NCI-H2171 (cell line): ENCODE results near the gene MYRIP.

Source experiments
- DNase-seq: peaks from one replicate; lab custom pipeline; 2025; lab: John Stamatoyannopoulos, UW

The MYRIP gene

DNA sequence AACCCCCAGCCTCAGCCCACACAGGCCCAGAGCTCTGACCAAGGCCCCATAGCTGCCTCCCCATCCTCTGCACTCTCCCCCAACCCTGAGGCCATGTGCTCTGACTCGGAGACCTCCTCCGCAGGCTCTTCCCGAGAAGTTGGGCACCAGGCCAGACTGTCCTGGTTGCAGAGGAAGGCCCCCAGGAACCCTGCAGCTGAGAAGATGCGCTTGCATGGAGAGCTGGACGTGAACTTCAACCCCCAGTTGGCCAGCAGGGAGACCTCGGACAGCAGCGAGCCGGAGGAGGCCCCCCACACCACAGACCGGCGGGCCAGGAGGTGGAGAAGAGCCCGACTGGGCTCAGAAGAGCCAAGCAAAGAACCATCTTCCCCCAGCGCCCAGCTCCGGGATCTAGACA is 380.6 kb downstream of the MYRIP start:
- DNase-seq: no peak

DNA sequence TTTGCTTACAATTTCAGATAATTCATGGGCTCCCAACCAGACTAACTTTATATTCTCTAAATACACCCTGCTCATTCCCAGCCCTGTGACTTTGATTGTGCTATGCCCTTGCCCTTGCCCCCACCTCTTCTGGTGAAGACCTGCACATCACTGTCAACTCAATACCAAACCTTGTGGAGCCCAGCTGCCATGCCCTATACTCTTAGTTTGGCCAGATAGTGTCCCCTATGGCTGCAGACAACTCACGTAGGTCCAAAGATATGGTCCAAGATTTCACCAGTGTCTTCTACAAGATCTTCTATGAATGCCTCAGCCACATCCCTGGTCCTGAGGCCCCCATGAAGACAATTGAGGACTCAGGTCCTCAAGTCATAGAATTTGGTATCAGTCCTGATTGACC is 381.8 kb downstream of the MYRIP start:
- DNase-seq: no peak

DNA sequence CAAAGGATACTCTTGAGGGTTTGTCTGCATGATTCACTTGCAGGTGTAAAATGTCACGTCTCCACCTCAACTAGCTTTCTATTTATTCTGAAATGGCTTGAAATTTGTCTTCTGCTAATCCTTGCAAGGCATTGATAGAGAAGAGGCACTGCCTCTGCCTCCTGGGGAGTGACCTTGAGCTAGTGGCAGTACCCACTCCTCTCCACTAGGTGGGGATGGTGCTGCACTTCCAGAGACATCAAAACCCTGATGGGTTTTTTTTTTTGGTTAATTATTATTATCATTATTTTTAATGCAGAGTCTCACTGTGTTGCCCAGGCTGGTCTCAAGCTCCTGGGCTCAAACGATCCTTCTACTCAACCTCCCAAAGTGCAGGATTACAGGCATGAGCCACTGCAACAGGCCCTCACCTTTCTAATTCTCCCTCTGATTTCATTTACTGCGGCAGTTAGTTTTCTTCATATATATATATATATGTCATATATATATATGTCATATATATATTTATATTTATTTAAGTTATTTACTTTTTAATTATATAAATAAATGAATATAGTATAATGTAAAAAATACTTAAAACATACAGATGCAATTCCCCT is 382.5 kb downstream of the MYRIP start:
- DNase-seq: no peak

DNA sequence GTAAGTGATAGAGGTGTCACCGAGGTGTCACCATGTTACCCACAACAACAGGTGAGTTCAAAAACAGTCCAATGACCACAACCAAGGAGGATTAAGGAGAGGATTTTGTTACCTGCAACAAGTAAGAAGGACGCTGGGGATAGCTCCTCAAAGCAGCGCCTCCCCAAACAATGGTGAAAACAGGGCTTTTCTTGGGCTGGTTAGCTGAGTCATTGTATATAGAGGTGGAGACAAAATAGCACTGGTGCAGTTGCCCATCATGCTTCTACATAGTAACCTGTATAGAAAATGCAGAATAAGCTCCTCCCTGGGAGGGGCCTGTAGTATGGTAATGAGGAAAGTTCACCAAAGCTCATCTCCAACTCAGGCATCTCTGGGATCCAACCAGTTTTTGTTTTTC is 383.2 kb downstream of the MYRIP start:
- no peak for DNase-seq

DNA sequence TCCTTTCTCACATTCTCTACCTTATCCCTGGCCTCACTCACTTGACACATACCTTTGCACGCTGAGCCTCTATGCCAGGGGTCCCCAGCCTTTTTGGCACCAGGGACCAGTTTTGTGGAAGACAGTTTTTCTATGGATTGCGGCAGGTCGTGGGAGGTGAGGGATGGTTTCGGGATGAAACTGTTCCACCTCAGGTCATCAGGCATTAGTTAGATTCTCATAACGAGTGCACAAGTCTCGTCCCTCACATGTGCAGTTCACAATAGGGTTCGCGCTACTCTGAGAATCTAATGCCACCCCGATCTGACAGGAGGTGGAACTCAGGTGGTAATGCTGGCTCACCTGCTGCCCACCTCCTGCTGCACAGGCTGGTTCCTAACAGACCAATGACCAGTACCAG is 387.6 kb downstream of the MYRIP start:
- DNase-seq: no peak

DNA sequence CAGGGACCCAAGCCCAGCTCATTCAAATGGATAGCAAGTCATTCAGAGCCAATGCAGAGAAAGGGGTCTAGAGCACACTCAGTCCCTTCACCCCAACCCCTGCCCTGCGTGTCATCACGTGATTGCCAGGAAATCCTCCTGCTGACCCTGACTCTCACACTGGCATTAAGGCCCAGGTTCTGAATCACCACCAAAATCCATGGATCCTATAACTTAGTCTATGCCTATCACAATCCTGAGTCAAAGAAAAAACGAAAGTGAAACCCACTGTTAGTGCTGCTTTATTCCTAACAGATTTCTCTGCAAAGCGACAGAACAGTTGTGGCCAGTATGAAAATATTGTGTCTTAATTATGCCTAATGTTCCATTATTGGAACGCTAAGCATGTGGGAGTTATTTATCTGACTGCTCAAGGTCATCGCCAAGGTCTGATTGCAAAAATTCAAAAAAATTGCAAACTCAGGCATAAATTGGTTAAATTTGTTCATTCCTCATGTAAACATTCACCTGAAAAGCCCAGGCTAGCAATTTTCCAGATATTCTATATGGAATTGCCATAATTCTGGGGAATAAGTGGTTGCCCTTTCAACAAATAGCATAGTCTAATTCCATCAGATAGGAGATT is 391.4 kb downstream of the MYRIP start:
- DNase-seq: no peak

DNA sequence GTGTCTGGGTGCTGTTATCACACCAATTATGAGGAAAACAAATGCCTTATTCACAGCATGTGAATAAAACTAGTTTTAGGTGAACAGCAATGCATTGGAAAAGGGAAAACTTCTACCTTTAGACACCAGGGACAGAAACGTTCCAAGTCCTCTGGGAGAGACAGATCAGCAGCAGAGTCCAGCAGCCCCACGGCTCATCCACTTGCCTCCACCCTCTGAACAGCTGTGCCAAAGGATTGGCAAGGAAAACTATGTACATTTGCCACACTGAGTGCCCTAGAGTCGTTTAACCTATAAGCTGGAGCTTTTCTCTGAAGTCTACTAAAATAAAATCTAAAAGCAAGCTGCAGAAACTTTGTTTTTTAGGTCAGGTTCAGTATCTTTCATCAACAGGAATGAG is 392.4 kb downstream of the MYRIP start:
- DNase-seq: no peak

DNA sequence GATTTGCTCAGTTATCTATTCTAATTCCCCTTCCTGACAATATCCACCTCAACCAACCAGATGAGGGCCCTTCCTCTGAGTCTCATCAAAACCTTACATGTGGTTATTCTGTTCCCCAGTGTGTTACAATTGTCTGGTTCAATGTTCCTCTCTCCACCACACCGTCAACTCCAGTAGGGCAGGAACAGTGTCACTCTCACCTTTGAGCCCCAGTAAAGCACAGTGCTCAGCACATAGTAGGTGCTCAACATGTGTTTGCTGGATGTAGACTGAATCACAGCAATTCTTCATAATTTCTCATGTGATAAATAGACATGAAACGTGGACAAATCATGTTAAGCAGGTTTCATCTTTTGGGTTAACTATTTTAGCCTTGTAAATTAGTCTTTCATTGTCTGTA is 397.1 kb downstream of the MYRIP start:
- no peak for DNase-seq

DNA sequence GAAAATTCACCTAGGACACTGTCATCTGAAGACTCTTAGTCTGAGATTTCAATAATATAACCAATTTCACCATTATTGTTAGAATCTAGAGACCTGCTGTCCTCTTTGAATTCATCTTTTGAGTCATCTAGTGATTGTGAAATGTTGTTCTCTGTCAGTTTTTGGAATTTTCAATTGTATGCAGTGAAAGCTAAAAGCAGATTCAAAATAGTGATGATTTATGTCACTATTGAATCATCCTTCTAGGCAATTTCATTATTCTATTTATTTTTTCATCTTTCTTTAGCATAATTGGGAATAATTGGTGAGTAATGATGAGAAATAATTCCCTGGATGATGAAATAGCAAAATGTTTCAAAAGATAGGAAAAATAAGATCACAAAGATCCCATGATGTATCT is 398.4 kb downstream of the MYRIP start:
- DNase-seq: no peak

DNA sequence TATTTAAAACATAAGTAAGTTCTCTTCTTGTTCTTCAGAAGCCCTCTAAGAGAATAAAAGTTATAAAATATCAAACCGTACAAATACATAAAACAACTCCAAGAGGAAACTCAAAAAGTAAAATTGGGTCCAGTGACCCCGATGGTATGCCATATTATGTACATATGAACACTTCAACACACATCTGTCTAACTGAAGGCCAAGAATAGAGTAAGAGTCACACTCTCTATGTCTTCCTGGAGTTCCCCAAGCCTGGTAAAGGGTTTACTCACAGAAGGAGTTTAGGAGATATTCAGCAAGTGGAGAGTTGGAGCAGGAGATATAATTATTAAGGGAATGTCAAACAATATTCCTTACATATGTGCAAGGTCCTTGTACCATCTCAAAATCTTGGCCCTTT is 398.8 kb downstream of the MYRIP start:
- no peak for DNase-seq

DNA sequence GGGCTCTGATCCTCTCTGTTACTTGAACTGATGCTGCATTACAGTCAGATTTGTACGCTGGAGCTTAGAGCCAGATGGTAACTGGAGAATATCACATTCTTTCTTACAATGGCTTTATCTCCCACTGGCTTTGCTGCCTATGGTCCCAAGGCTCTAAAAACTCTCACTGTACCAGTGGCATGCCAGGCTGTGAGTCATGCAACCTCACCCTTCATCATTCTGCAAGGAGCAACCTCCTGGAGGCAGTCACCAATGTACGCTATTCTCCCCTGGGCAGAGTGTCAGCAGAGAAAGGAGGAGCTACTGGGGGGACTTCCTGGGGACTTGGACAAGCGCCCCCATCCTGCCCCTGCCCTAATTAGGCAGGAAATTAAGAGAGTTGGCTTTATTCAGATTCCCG is 402.2 kb downstream of the MYRIP start:
- DNase-seq: no peak

DNA sequence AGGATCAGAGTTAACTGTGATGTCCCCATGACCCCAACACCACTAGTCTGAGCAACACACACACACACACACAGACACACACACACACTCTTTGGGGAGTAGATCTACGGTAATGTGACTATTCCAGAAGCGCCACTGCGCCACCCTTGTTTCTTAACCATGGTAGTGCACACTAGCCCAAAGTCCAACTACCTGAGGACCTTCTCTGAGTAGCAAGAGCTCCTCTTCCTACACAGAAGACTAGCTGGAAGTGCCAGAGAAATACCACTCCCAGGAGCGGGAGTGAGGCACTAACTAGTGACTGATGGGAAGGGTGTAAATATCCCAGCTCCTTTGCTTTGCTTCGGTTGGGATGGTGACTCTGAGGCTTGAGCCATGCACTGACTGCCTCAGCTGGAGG is 404.1 kb downstream of the MYRIP start:
- no peak for DNase-seq

DNA sequence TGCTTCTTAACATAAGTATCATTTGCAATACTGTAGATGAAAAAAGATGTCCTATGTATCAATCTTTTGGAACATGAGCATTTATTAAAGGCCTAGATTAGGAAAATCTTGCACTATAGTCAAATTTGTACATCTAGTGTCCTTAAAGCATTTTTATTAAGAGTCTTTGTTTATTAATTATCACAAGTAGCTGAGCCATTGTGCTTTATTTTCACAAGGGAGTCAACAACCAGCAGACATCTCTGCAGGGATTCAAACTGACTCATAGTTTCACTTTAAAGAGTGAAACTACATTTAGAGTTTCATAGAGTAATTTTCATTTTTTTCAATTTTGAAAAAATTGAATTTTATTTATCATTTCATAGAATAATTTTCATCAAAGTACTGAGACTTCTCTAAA is 405.6 kb downstream of the MYRIP start:
- no peak for DNase-seq

DNA sequence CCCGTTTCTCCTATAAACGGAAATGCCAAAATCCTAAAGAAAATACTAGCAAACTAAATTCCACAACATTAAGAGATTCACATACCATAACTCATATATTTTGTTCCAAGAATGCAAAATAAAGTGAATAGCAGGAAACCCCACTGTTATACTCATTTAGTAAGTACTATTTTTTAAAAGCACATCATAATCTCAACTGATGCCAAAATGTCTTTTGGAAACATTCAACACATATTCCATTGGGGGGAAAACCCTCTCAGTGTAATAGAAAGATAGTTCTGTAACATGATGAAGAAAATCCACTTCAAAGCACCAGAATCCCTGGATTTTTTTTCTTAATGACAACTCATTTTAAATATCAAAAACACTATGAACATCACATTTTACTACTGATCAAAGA is 407.1 kb downstream of the MYRIP start:
- no peak for DNase-seq

DNA sequence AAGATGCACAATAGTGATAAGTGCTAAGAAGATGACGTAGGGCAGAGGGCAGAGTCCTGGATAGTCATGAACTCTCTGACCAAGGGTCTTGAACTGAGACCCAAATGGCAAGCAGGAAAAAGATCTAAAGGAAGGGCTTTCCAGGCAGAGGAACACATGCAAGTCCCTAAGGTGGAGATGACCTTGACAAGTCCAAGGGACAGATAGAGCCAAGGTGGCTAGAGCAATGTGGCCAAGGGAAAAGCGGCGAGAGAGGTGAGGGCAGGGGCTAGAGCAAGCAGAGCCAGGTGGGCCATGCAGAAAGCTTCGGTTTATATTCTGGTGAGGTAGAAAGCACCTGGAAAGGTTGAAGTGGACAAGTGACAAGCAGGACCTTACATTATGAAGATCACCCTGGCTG is 414.4 kb downstream of the MYRIP start:
- DNase-seq: no peak

DNA sequence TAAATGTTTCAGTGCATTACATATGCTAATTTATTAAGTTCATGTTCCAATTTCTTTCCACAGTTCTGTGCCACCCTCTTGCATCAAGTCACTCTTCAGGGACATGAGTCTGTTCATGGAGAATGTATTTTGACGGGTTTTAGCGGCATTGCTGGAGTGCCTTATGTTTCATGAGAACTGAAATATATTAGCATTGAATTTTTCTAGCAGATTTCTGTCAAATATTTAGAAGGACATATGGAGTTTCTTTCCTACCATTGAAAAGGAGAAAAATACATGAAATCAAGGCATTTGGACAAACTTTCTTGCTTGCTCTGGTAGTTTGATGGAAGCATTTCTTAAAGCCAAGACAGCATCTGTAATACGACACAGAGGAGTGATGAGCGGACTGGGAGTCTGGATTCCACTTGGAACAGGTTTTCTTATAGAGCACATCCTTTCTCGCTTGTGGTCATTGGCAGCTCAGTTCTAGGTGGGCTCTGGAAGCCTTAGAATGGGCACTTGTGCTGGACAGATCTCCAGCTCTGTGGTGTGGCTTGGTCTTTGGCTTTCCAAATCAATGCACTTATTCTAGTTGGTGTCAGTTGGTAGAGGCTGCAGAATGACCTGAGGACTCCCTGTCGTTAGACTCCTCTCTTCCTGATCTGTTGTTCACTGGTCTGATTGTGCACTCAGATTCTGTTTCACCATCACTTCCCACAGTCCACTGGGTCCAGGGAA is 415.5 kb downstream of the MYRIP start:
- no peak for DNase-seq

DNA sequence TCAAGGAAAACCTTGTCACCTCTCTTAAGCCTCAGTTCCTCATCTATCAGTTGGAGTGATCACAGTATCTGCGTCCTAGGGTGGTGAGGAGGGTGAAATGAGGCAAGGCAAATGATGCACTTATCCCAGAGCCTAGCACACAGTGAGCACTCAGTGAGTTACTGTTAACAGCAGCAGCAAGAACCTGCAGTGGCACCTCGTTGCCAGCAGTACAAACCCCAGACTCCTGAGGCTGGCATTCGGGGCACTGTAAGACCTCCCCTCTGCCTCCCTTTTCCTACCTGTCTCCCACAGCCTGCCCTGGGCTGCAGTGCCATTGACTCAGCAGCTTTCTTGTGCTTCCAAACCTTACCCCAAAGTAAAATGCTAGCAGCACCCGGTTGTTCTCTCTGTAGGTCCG is 417.2 kb downstream of the MYRIP start:
- no peak for DNase-seq

DNA sequence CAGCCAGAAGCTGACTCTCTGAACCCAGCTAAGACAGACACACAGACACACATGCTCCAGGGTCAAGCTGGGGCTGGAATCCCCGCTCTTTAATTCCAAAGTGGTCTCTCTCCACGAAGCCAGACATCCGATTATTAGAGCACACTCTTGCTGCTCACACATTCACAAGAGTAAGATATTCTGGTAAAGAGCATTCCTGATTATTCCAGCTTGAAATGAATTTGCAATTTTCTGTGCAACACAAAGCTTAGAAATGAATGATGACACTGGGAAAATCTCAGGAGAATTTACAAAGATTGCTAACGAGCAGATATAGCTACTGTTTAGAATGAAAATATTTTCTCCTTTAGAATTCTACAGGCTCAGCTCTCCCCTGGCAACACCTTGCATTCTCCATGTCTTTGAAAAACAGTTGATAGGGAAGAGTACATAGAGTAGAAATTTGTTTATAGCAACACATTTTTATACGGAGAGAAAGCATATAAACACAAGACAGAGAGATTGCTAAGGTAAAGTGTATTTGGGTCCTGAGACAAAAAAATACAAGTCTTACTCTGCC is 419.5 kb downstream of the MYRIP start:
- no peak for DNase-seq

DNA sequence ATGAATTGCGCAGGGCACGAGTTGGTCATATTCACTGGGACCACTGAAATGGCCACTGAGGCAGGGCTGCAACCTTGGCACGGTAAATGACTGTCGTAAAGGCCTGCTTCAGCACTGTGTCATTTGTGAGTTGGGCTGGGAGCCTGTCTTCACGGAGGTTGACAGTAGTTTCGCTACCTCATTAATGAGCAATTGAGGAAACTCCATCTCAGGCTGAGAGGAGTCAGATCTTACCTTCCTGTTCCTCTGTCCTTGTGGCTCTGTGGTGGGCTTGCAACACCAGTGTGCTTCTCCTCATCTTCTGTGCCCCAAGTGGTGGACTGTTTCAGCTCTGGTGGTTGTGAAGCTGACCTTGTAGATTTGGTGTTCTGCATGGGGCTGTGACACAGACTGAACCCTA is 420.0 kb downstream of the MYRIP start:
- no peak for DNase-seq

DNA sequence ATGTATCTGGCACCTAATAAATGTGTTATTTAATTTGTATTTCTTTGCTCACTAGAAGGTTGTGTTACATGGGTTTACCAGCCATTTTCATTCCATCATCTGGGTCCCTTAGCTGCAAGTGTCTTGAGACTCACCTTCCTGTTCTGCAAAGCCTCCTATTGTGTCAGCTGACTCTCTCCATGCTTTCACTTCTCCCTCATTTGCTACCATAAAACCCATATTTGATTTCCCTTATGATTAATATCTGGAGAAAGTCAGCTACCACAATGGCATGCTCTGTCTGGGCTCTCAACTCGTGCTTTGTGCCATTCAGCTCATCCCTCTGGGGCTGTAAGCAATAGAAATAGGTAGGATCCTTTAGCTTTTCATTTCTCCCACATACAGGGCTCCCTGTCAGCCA is 420.6 kb downstream of the MYRIP start:
- no peak for DNase-seq

DNA sequence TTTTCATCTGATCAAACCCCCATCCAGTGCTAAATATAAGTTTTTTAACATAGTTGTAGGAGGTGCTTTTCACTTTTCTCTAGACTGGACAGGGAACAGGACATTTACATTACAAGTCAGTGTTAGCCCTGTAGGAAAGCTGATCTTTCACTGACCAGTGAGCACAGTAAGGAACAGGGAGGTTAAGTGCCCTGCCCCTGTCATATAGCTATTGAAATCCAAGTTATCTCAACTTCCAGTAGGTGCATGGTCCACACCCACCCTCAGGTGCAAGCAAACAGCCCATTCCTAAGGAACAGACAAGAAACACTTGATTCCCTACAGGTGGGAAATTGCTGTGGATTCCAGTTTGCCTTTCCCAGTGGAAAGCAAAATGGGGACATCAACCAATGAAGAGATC is 421.0 kb downstream of the MYRIP start:
- no peak for DNase-seq

DNA sequence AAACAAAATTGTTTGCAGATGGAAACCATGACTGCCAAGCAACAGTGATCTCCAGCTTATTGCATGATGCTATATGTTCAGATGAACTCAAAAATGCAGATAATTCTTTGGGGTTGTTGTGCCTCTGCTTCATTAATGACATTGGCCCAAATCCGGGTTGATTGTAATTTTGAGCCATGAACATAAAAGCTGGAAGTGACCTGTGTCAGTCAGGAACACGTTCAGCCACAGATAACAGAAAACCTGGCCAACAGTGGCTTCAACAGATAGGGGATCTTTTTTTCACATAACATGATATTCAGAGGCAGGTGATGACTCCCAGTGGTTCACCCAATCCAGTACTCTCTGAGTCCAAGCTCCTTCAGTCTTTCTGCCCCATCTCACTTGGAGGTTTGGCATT is 423.2 kb downstream of the MYRIP start:
- DNase-seq: no peak

DNA sequence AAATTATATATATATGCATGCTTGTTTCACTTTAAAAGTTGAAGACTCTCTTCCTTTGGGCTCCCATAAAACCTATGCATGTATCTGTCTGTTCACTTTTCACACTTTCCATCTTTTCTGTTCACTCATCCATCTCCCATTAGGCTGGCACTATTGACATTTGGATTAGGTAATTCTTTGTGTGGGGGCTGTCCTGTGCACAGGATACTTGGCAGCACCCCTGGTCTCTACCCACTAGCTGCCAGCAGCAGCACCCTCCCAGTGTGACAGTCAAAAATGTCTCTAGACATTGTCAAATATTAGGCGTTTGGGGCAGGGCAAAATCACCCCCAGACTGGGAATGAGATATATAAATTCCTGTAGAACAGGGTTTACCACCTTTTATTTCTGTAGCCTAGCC is 427.8 kb downstream of the MYRIP start:
- DNase-seq: no peak
